ENCODE results near the gene CTTNBP2NL. TPM values are rescaled to one million over a fixed set of nuclear protein-coding genes. Genes with fewer than 3 reads are reported as not detected.
"Not testable (repeated sequence)": the region's sequence is repeated elsewhere in the genome, so short reads cannot be mapped to it uniquely, and the experiment has no call there.

Gene CTTNBP2NL
- total RNA-seq, 1 experiment from 2014 or later, result 38.8 TPM

- Histone ChIP-seq H3K79me1 (ENCODE audit: insufficient read depth, low read depth, low read length, poor library complexity, severe bottlenecking) (no peaks in the 10 kb centered on the region), H3K9ac (ENCODE audit: extremely low read depth, insufficient read length, low read length) (no peak overlapping the region), H3K27me3 (ENCODE audit: insufficient read depth, low read length) (peaks cover 2% of the 10 kb centered on the region; the same call in 1 of the 2 replicates), H3K23me2 (ENCODE audit: insufficient read length, low read depth, low read length, poor library complexity, severe bottlenecking) (no peaks in the 10 kb centered on the region), H3K14ac (ENCODE audit: insufficient read depth, low read length) (no peak overlapping the region), H3K56ac (ENCODE audit: insufficient read length, low read depth, low read length) (no peak overlapping the region), H3K23ac (ENCODE audit: insufficient read length, low read depth, low read length) (no peak overlapping the region), H3K27ac (ENCODE audit: insufficient read length, low read depth, low read length) (no peak overlapping the region), H2BK120ac (ENCODE audit: low read depth, low read length, poor library complexity, severe bottlenecking) (no peak overlapping the region), H4K91ac (ENCODE audit: insufficient read length, low read depth, low read length) (no peak overlapping the region), H3K18ac (ENCODE audit: insufficient read length, low read depth, low read length) (no peak overlapping the region), H2AK5ac (ENCODE audit: insufficient read length, low read length) (no peak overlapping the region), H3K9me3 (ENCODE audit: control insufficient read depth, low read depth, low read length) (no peaks in the 10 kb centered on the region), H3K4me2 (ENCODE audit: insufficient read depth, insufficient read length, low read length) (peak overlapping the region; percentile 11), H3K4me1 (ENCODE audit: insufficient read depth, low read length) (no peaks in the 10 kb centered on the region; the same call in 1 of the 2 replicates), H4K20me1 (ENCODE audit: control insufficient read depth, insufficient read depth, insufficient read length) (peaks cover 2% of the 10 kb centered on the region), H2BK15ac (ENCODE audit: low read depth, low read length) (no peak overlapping the region), H4K8ac (replicated peaks; ENCODE audit: insufficient read length, low read depth, low read length) (no peak overlapping the region), H2BK20ac (ENCODE audit: low read depth, low read length, poor library complexity, severe bottlenecking) (no peak overlapping the region), H3K4ac (ENCODE audit: low read depth, low read length) (no peak overlapping the region), H3T11ph (ENCODE audit: low read length) (no peak overlapping the region), H3K79me2 (ENCODE audit: insufficient read depth, low read length) (no peaks in the 10 kb centered on the region), H2AFZ (ENCODE audit: low read length) (peak overlapping the region; percentile 23), H4K5ac (ENCODE audit: insufficient read length, low read depth, low read length) (no peak overlapping the region), H2BK5ac (ENCODE audit: insufficient read length, low read length) (no peak overlapping the region), H2BK12ac (ENCODE audit: insufficient read length, low read depth, low read length) (no peak overlapping the region)
- Mint-ChIP-seq H3K4me1 (peaks cover 32 to 33% of the 10 kb centered on the region in 2 experiments), H3K36me3 (ENCODE audit: insufficient read depth in 1 of 3, low read depth in 3 of 3) (no peaks in the 10 kb centered on the region), H3K27ac (peak overlapping the region in 1 of 3 experiments; percentile 24; a peak in 2 of 7 replicates), H3K9me3 (no peaks in the 10 kb centered on the region), H3K4me3 (peak overlapping the region; percentile 45 to 69; a peak in 4 of 5 replicates), H3K27me3 (ENCODE audit: low read depth) (peaks cover 14% of the 10 kb centered on the region)
- no CpG with 5 or more reads among the region's 31 CpGs for WGBS (ENCODE audit: extremely low coverage, insufficient read length, low lambda C conversion rate)
- TF ChIP-seq CTCF (conservative IDR thresholded peaks at IDR 0.05), result peak; percentile 89
- peak; percentile 96 for DNase-seq
Measured at GRCh38 chr1:112466078-112466660, 70.2 kb downstream of the CTTNBP2NL start.

GRCh38 chr1:112470324-112470723, 74.3 kb downstream of the CTTNBP2NL start:
- H3K14ac ChIP-seq (ENCODE audit: insufficient read depth, low read length); H3K4me3 Mint-ChIP-seq; DNase-seq; H3K27ac Mint-ChIP-seq; H3K23ac ChIP-seq (ENCODE audit: insufficient read length, low read depth, low read length); H3K9ac ChIP-seq (ENCODE audit: extremely low read depth, insufficient read length, low read length); H3T11ph ChIP-seq (ENCODE audit: low read length); H2AK5ac ChIP-seq (ENCODE audit: insufficient read length, low read length); H2BK20ac ChIP-seq (ENCODE audit: low read depth, low read length, poor library complexity, severe bottlenecking); H3K4me1 ChIP-seq (ENCODE audit: insufficient read depth, low read length); H3K56ac ChIP-seq (ENCODE audit: insufficient read length, low read depth, low read length); H3K9me3 Mint-ChIP-seq; H3K79me2 ChIP-seq (ENCODE audit: insufficient read depth, low read length); H3K4ac ChIP-seq (ENCODE audit: low read depth, low read length); H2BK120ac ChIP-seq (ENCODE audit: low read depth, low read length, poor library complexity, severe bottlenecking); H3K27ac ChIP-seq (ENCODE audit: insufficient read length, low read depth, low read length); H3K23me2 ChIP-seq (ENCODE audit: insufficient read length, low read depth, low read length, poor library complexity, severe bottlenecking); H3K27me3 ChIP-seq (ENCODE audit: insufficient read depth, low read length); H2BK12ac ChIP-seq (ENCODE audit: insufficient read length, low read depth, low read length); H4K20me1 ChIP-seq (ENCODE audit: control insufficient read depth, insufficient read depth, insufficient read length); H4K91ac ChIP-seq (ENCODE audit: insufficient read length, low read depth, low read length); H3K36me3 Mint-ChIP-seq (ENCODE audit: insufficient read depth in 1 of 3, low read depth in 3 of 3); H4K5ac ChIP-seq (ENCODE audit: insufficient read length, low read depth, low read length); H2AFZ ChIP-seq (ENCODE audit: low read length); H2BK5ac ChIP-seq (ENCODE audit: insufficient read length, low read length); H3K9me3 ChIP-seq (ENCODE audit: control insufficient read depth, low read depth, low read length); H3K4me2 ChIP-seq (ENCODE audit: insufficient read depth, insufficient read length, low read length); H3K18ac ChIP-seq (ENCODE audit: insufficient read length, low read depth, low read length); H2BK15ac ChIP-seq (ENCODE audit: low read depth, low read length); H4K8ac ChIP-seq (replicated peaks; ENCODE audit: insufficient read length, low read depth, low read length); H3K79me1 ChIP-seq (ENCODE audit: insufficient read depth, low read depth, low read length, poor library complexity, severe bottlenecking): not testable (repeated sequence)
- peaks cover 13% of the 10 kb centered on the region for H3K27me3 Mint-ChIP-seq (ENCODE audit: low read depth)
- H3K4me1 Mint-ChIP-seq, result peaks cover 22 to 26% of the 10 kb centered on the region in 2 experiments
- WGBS (ENCODE audit: extremely low coverage, insufficient read length, low lambda C conversion rate), result no CpG with 5 or more reads among the region's 7 CpGs
